MCF 10A (cell line): ENCODE results near the gene UGT1A1. TPM values are rescaled to one million over a fixed set of nuclear protein-coding genes. Genes with fewer than 3 reads are reported as not detected.

Experiments
- BruUV-seq: library from RNA; stranded (reverse); fragments of 400-500 nt; replicated peaks from 2 replicates; lab custom pipeline; 2021; lab: Mats Ljungman, UMichigan
- CTCF ChIA-PET: fragments of 300-600 bp; sonication (Branson Sonifier 250); formaldehyde crosslinking; extraction: SDS; loops from one replicate; lab custom pipeline; 2021; ENCODE audit warnings: antibody characterized with exemption, inconsistent platforms; lab: Yijun Ruan, JAX
- POLR2A ChIA-PET: fragments of 300-600, 350-650 bp; sonication (Branson Sonifier 250); formaldehyde crosslinking; extraction: SDS; loops from one replicate; lab custom pipeline; 2020; ENCODE audit warnings: antibody characterized with exemption, inconsistent platforms; lab: Yijun Ruan, JAX
- DNase-seq: peaks from one replicate; pipeline ENCODE4 v3.0.0-alpha.2; 2018; ENCODE audit not compliant: unreplicated experiment
- H3K27ac Mint-ChIP-seq: one replicate; pipeline ENCODE4 v1.8.0; 2022; ENCODE audit warnings: mild to moderate bottlenecking, low read depth, mixed read lengths; ENCODE audit not compliant: unreplicated experiment
- H3K27me3 Mint-ChIP-seq: one replicate; pipeline ENCODE4 v1.8.0; 2022; ENCODE audit warnings: mixed read lengths; ENCODE audit not compliant: insufficient read depth, unreplicated experiment
- H3K36me3 Mint-ChIP-seq: one replicate; pipeline ENCODE4 v1.8.0; 2022; ENCODE audit warnings: mild to moderate bottlenecking, moderate library complexity, mixed read lengths; ENCODE audit not compliant: insufficient read depth, unreplicated experiment
- H3K4me1 Mint-ChIP-seq: one replicate; pipeline ENCODE4 v1.8.0; 2022; ENCODE audit warnings: mixed read lengths; ENCODE audit not compliant: insufficient read depth, unreplicated experiment
- H3K4me3 Mint-ChIP-seq: one replicate; pipeline ENCODE4 v1.8.0; 2022; ENCODE audit warnings: mild to moderate bottlenecking, moderate library complexity, mixed read lengths; ENCODE audit not compliant: unreplicated experiment
- H3K9me3 Mint-ChIP-seq: one replicate; pipeline ENCODE4 v1.8.0; 2022; ENCODE audit warnings: mixed read lengths; ENCODE audit not compliant: unreplicated experiment
- intact Hi-C: fragments of 100-400 bp; cut with micrococcal nuclease; formaldehyde crosslinking; loops from 2 replicates; pipeline ENCODE4 v1.14.1; 2022
- total RNA-seq: library from RNA; stranded (reverse); gene quantifications from 2 replicates; pipeline ENCODE4 v1.2.3, GENCODE V29; 2022
- TF ChIP-seq, protein P1 (sequence below): fragments of 200-600 bp; IDR thresholded peaks from one replicate; pipeline ENCODE4 v1.8.0; 2022; ENCODE audit warnings: antibody characterized with exemption, mild to moderate bottlenecking; ENCODE audit not compliant: unreplicated experiment

UGT1A1 gene
- total RNA-seq, 1 experiment from 2014 or later: not detected

DNA sequence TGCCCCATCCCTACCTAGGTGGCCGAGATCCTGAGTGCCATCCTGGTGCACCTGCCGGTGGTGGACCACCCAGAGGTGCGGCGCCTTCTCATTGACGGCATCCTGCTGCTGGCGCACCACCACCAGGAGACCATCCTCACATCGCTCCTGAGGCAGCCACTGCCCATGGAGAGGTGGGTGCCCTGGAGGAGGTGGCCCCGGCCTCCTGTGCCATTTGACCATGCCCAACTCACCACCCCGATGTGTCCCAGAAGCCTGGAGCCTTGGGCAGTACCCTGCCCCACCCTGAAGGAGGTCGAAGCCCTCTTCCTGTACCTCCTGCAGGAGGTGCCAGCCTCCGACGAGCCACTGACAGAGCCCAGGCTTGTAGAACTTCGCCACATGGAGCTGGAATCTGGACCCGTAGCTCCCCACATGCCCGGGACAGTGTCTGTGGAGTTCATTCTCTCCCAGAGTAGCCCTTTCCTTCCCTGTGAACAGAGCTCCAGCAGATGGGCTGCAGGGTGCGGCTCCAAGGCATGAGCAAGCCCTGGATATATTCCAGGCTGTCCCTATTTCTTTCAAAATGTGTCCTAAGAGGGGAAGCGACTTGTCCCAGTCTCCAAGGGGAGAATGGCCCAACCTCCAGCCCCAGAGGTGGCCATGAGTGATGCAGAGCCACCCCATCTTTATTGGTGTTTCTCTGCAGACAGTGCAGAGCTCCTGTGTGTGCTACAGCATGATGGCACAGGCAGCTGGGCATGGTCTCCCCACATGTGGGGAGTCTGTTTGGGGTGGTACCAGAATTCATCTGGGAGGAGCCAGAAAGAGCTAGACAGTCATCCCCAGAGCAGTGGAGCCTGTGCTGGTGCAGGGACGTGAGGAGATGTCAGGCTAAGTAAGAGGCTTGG lies 60.1 kb downstream of the UGT1A1 start:
- H3K27ac Mint-ChIP-seq: no peak overlapping the region
- no peaks in the 10 kb centered on the region for H3K4me1 Mint-ChIP-seq
- no peaks in the 10 kb centered on the region for H3K27me3 Mint-ChIP-seq
- intact Hi-C loops: no loop called here
- H3K9me3 Mint-ChIP-seq: no peaks in the 10 kb centered on the region
- ChIA-PET CTCF (interaction anchor here (0.5 kb wide), 1 partner anchor 602 kb away, joined by 3 read pairs; no protein-coding TSS in a partner anchor), POLR2A (interaction anchor here (0.7 kb wide), 1 partner anchor 73 kb away, joined by 3 read pairs; no protein-coding TSS in a partner anchor)
- H3K36me3 Mint-ChIP-seq: no peaks in the 10 kb centered on the region
- TF ChIP-seq, protein P1, sequence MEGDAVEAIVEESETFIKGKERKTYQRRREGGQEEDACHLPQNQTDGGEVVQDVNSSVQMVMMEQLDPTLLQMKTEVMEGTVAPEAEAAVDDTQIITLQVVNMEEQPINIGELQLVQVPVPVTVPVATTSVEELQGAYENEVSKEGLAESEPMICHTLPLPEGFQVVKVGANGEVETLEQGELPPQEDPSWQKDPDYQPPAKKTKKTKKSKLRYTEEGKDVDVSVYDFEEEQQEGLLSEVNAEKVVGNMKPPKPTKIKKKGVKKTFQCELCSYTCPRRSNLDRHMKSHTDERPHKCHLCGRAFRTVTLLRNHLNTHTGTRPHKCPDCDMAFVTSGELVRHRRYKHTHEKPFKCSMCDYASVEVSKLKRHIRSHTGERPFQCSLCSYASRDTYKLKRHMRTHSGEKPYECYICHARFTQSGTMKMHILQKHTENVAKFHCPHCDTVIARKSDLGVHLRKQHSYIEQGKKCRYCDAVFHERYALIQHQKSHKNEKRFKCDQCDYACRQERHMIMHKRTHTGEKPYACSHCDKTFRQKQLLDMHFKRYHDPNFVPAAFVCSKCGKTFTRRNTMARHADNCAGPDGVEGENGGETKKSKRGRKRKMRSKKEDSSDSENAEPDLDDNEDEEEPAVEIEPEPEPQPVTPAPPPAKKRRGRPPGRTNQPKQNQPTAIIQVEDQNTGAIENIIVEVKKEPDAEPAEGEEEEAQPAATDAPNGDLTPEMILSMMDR: no peak
- no peak overlapping the region for H3K4me3 Mint-ChIP-seq
- no peak for DNase-seq
- BruUV-seq: no TSS peak

DNA sequence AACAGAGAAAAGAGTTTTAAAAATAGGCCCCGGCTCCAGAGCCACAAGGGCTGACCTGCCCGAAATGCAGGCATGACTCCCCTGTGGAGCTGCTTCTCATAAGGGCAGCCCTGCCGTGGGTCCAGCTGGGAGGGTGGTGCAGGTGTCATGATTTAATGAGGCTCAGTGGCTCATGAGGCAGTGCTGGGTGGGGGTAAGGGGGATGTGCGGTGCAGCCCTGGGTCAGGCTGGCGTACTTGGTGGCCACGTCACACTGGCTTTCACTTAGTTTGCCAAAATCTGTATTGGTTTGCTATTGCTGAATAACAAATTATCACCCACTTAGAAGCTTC lies 60.7 kb downstream of the UGT1A1 start:
- Mint-ChIP-seq H3K27me3 (no peaks in the 10 kb centered on the region), H3K4me1 (no peaks in the 10 kb centered on the region), H3K4me3 (no peak overlapping the region), H3K27ac (no peak overlapping the region), H3K36me3 (no peaks in the 10 kb centered on the region), H3K9me3 (no peaks in the 10 kb centered on the region)
- TF ChIP-seq, protein P1: no peak
- BruUV-seq: no TSS peak
- intact Hi-C loops: no loop called here
- DNase-seq: no peak
- ChIA-PET POLR2A (interaction anchor here (0.7 kb wide), 1 partner anchor 73 kb away, joined by 3 read pairs; no protein-coding TSS in a partner anchor), CTCF (no interaction called here)

DNA sequence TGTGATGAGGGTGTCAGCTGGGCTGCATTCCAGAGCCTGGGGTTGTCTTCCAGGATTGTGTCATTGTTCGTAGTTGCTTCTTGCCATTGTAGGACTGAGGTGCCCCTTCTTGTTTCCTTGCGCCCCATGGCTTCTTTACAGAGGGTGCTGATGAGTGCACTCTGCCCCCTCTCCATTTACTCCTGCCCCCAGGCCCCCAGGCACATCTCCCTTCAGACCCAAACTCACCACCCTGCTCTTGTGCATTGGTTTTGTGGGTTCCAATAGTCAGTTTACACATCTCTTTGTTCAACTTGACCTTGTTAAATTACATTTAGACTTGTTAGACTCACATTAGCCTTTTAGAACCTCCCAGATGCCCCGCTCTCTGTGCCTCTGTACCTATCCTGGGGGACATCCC lies 61.1 kb downstream of the UGT1A1 start:
- intact Hi-C loops: no loop called here
- no peak overlapping the region for H3K4me3 Mint-ChIP-seq
- TF ChIP-seq, protein P1: no peak
- CTCF ChIA-PET: no interaction called here
- H3K36me3 Mint-ChIP-seq: no peaks in the 10 kb centered on the region
- no peak for DNase-seq
- H3K4me1 Mint-ChIP-seq: no peaks in the 10 kb centered on the region
- no TSS peak for BruUV-seq
- H3K9me3 Mint-ChIP-seq: no peaks in the 10 kb centered on the region
- H3K27ac Mint-ChIP-seq: no peak overlapping the region
- H3K27me3 Mint-ChIP-seq: no peaks in the 10 kb centered on the region
- POLR2A ChIA-PET: interaction anchor here (0.7 kb wide), 1 partner anchor 74 kb away, joined by 3 read pairs; no protein-coding TSS in a partner anchor

DNA sequence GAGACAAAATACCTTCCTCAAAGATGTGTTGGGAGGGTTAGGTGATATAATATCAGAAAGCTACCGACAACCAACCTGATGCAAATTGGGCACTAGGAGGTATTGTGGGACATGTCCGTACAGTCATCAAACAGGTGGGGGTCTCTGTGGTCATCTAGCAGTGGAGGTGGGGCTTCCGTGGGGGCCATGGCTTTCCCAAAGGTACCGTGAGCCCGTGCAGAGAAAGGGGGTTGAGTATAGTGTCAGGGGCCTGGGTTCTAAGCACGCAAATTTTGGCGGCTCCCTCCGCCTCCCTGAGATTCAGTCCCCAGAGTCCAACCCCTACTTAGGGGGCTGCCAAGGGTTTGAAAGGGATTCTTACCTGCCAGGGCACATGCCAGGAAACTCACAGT lies 61.6 kb downstream of the UGT1A1 start:
- no peak for DNase-seq
- no TSS peak for BruUV-seq
- Mint-ChIP-seq H3K9me3 (no peaks in the 10 kb centered on the region), H3K36me3 (no peaks in the 10 kb centered on the region), H3K27me3 (no peaks in the 10 kb centered on the region), H3K4me1 (no peaks in the 10 kb centered on the region), H3K27ac (no peak overlapping the region), H3K4me3 (no peak overlapping the region)
- ChIA-PET CTCF (no interaction called here), POLR2A (no interaction called here)
- intact Hi-C loops: no loop called here
- TF ChIP-seq, protein P1: no peak
